HG03196 (cell line): ENCODE results near the gene APC2.
"Not testable (repeated sequence)": the region's sequence is repeated elsewhere in the genome, so short reads cannot be mapped to it uniquely, and the experiment has no call there.

Source experiments
- ATAC-seq: cut with Tn5 transposase; IDR thresholded peaks from one replicate; pipeline ENCODE4 v1.9.1; 2021; ENCODE audit not compliant: unreplicated experiment

APC2 gene

GRCh38 chr19:1507763-1508506 lies 58.0 kb downstream of the APC2 start:
- ATAC-seq, result no peak

- no peak for ATAC-seq
Observed at GRCh38 chr19:1508507-1508856, 58.6 kb downstream of the APC2 start.

- ATAC-seq, result no peak
Observed at GRCh38 chr19:1509602-1510441, 59.9 kb downstream of the APC2 start.

- no peak for ATAC-seq
Observed at GRCh38 chr19:1510442-1510806, 60.5 kb downstream of the APC2 start.

GRCh38 chr19:1510807-1511206 lies 60.9 kb downstream of the APC2 start:
- no peak for ATAC-seq

- no peak for ATAC-seq
Observed at GRCh38 chr19:1511318-1512317, 61.7 kb downstream of the APC2 start.

GRCh38 chr19:1512671-1513498 lies 63.0 kb downstream of the APC2 start, which contains the start of gene ADAMTSL5:
Gene ADAMTSL5, minus strand, starts transcription at chr19:1513019. Its CDS starts 2,076 bp downstream, at chr19:1510943.
- no peak for ATAC-seq

- no peak for ATAC-seq
Observed at GRCh38 chr19:1513499-1514294, 63.8 kb downstream of the APC2 start.

GRCh38 chr19:1514295-1514661 lies 64.4 kb downstream of the APC2 start:
- ATAC-seq, result no peak

GRCh38 chr19:1514986-1515721 lies 65.2 kb downstream of the APC2 start:
- no peak for ATAC-seq

GRCh38 chr19:1516395-1516753 lies 66.5 kb downstream of the APC2 start:
- no peak for ATAC-seq

GRCh38 chr19:1518471-1518870 lies 68.5 kb downstream of the APC2 start:
- ATAC-seq, result no peak

GRCh38 chr19:1519802-1520201 lies 69.9 kb downstream of the APC2 start:
- not testable (repeated sequence) for ATAC-seq

GRCh38 chr19:1520203-1520780 lies 70.4 kb downstream of the APC2 start:
- ATAC-seq, result no peak

- no peak for ATAC-seq
Observed at GRCh38 chr19:1521636-1522035, 71.7 kb downstream of the APC2 start.

GRCh38 chr19:1522061-1522460 lies 72.1 kb downstream of the APC2 start:
- no peak for ATAC-seq

GRCh38 chr19:1522838-1523237 lies 72.9 kb downstream of the APC2 start:
- ATAC-seq, result no peak
